Large intestine (tissue), 3 donors: ENCODE results near the gene SULF2. TPM values are rescaled to one million over a fixed set of nuclear protein-coding genes. Genes with fewer than 3 reads are reported as not detected.

Source experiments
- DNase-seq, 2 donors: peaks; one replicate each; pipeline versions ENCODE4 v3.0.0 to v3.0.0-alpha.2; 2013
- H3K27ac ChIP-seq: one replicate; pipeline ENCODE4 v1.5.1; 2013; ENCODE audit warnings: low read length
- H3K27me3 ChIP-seq: 2 replicates; pipeline ENCODE4 v1.6.1; 2013; ENCODE audit warnings: low read length; ENCODE audit not compliant: control insufficient read depth, insufficient read depth
- H3K36me3 ChIP-seq: 2 replicates; pipeline ENCODE4 v1.6.1; 2013; ENCODE audit warnings: low read length; ENCODE audit not compliant: control insufficient read depth, insufficient read depth
- H3K4me1 ChIP-seq: one replicate; pipeline ENCODE4 v1.6.1; 2013; ENCODE audit warnings: low read length; ENCODE audit not compliant: control insufficient read depth, insufficient read depth
- H3K4me3 ChIP-seq: one replicate; pipeline ENCODE4 v1.5.1; 2013; ENCODE audit warnings: low read length
- H3K9me3 ChIP-seq: one replicate; pipeline ENCODE4 v1.6.1; 2013; ENCODE audit warnings: mild to moderate bottlenecking, low read depth, low read length, moderate library complexity; ENCODE audit not compliant: control insufficient read depth
- WGBS: methylation state at CpG from one replicate; pipeline ENCODE4 v1.1.5; 2013; ENCODE audit warnings: low lambda C conversion rate; ENCODE audit not compliant: insufficient coverage; 5-methylcytosine and 5-hydroxymethylcytosine counted together
- polyA plus RNA-seq: library from polyadenylated mRNA; unstranded; fragments of 120-200 nt; gene quantifications from one replicate; pipeline ENCODE4 v1.2.1, GENCODE V29; 2013

SULF2 gene
- polyA plus RNA-seq, 1 donor, result 51.7 TPM

DNA sequence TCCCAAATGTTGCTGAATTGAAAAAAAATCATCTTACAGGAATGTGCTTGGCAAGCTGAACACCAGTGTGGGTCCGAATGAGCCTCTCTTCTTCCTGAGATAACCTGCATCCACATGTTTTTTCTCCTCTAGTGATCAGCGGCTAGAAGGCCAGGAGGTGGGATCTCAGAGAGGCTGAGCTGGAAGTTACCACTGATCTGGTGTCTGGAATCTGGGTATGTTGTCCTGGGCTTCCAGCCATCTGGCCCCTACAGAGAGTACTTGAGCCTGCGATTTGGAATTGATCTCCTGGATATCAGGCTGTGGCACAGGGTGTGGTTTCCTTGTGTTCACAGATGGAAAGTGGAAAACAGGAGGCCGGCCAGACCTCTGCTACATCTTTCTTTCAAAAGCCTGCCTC lies 35.9 kb downstream of the SULF2 start:
- no peaks in the 10 kb centered on the region for H3K4me1 ChIP-seq
- DNase-seq, result no peak
- no peaks in the 10 kb centered on the region for H3K9me3 ChIP-seq
- no peak overlapping the region for H3K4me3 ChIP-seq
- WGBS, result no CpG with 5 or more reads among the region's 4 CpGs
- no peak overlapping the region for H3K27ac ChIP-seq
- no peaks in the 10 kb centered on the region for H3K27me3 ChIP-seq
- no peaks in the 10 kb centered on the region for H3K36me3 ChIP-seq

DNA sequence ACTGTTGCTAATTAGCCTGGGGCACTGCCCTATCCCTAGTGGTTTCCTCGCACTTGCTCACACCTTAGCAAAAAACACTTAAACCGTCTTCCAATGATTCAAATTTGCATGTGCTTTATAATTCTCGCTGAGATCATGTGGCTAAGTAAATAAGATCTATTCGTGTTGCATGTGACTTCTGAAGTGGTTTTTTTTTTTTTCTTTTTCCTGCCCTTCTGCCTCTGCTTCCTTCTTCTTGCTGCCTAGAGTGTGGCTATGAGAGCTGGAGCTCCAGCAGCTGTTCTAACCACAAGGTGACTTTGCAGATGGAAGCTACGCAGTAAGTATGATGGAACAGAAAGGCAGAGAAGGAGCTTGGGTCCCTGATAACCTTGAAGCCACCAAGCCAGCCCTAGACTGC lies 36.5 kb downstream of the SULF2 start:
- H3K4me1 ChIP-seq, result no peaks in the 10 kb centered on the region
- H3K4me3 ChIP-seq, result no peak overlapping the region
- no peak for DNase-seq
- H3K36me3 ChIP-seq, result no peaks in the 10 kb centered on the region
- H3K27ac ChIP-seq, result no peak overlapping the region
- no peaks in the 10 kb centered on the region for H3K27me3 ChIP-seq
- no CpG with 5 or more reads among the region's 5 CpGs for WGBS
- no peaks in the 10 kb centered on the region for H3K9me3 ChIP-seq

DNA sequence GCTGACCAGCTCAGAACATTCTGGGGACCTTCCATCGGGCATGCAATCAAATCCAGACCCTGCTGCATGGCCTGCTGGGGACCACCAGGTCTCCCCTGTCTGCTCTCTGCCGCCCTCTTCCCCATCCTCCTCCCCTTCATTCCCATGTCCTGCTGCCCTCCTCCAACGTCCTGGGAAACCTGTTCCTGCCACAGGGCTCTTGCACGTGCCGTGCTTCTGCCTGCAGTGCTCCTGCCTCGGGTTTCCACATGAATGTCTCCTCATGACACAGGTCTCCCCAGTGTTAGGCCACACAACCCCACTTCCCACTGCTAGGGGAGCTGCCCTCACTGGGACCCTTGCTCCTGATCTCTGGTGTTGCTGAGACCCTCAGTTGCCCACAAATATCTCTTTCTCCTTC lies 37.2 kb downstream of the SULF2 start:
- no peaks in the 10 kb centered on the region for H3K4me1 ChIP-seq
- no peak for DNase-seq
- H3K36me3 ChIP-seq, result no peaks in the 10 kb centered on the region
- no peaks in the 10 kb centered on the region for H3K27me3 ChIP-seq
- H3K4me3 ChIP-seq, result no peak overlapping the region
- H3K9me3 ChIP-seq, result no peaks in the 10 kb centered on the region
- WGBS, result no CpG with 5 or more reads among the region's 6 CpGs
- no peak overlapping the region for H3K27ac ChIP-seq

DNA sequence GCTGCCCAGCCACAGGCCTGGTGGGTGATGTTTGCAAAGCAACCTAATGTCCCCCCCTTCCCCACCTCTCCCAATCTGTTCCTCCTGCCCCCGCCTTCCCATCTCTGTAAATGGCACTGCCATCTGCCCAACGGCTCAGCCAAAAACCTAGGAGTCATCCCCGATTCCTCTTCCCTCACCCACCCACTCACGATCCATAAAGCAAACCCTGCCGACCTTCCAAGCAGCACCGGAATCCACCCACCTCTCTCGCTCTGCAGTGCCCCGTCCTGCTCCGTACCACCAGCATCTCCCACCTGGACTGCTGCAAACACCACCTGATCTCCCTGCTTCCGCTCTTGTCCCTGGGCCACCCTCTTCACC lies 37.6 kb downstream of the SULF2 start:
- no peak overlapping the region for H3K27ac ChIP-seq
- no peak for DNase-seq
- H3K27me3 ChIP-seq, result no peaks in the 10 kb centered on the region
- H3K9me3 ChIP-seq, result no peaks in the 10 kb centered on the region
- H3K36me3 ChIP-seq, result no peaks in the 10 kb centered on the region
- H3K4me3 ChIP-seq, result no peak overlapping the region
- no CpG with 5 or more reads among the region's 10 CpGs for WGBS
- H3K4me1 ChIP-seq, result no peaks in the 10 kb centered on the region

DNA sequence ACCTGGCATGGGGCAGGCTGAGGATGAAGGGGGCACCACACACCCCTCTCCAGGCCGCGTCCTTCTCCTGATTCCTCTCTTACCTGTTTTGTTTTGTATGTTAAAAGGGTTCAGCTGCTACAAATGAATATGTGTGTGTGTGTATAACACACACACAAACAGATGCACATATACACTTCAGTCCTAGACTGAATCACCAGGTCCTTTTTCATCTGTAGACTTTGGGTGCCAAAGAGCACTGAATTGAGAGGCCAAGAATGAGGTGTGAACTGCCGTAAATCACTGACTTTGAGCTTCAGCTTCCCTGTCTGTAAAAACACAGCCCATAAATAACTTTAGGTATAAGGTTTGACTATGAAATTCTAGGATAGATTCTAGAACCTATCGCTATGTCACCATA lies 40.5 kb downstream of the SULF2 start:
- Histone ChIP-seq H3K9me3 (no peaks in the 10 kb centered on the region), H3K4me1 (no peaks in the 10 kb centered on the region), H3K4me3 (no peak overlapping the region), H3K27me3 (no peaks in the 10 kb centered on the region), H3K27ac (no peak overlapping the region), H3K36me3 (no peaks in the 10 kb centered on the region)
- no CpG with 5 or more reads among the region's 4 CpGs for WGBS
- peak in 1 of 2 donors; percentile 36 for DNase-seq

DNA sequence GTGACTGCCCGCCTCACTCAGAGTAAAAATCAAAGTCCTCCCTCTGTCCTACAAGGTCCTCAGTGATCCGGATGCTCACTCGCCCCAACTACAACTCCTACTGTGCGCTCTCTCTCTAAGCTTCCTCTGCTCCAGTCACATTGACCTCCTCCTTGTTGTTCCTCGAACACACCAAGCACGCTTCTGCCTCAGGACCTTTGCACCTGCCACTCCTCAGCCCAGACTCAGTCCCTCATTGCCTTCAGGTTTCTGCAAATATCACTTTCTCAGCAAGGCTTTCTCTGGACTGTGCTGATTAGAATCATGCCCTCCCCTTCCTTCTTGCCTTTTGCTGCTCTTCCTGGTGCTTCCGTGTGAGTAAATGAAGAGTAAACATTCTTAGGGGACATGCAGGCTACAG lies 41.6 kb downstream of the SULF2 start:
- H3K27me3 ChIP-seq, result no peaks in the 10 kb centered on the region
- DNase-seq, result no peak
- no peaks in the 10 kb centered on the region for H3K4me1 ChIP-seq
- H3K36me3 ChIP-seq, result no peaks in the 10 kb centered on the region
- no peak overlapping the region for H3K4me3 ChIP-seq
- no peaks in the 10 kb centered on the region for H3K9me3 ChIP-seq
- WGBS, result no CpG with 5 or more reads among the region's 7 CpGs
- H3K27ac ChIP-seq, result no peak overlapping the region

DNA sequence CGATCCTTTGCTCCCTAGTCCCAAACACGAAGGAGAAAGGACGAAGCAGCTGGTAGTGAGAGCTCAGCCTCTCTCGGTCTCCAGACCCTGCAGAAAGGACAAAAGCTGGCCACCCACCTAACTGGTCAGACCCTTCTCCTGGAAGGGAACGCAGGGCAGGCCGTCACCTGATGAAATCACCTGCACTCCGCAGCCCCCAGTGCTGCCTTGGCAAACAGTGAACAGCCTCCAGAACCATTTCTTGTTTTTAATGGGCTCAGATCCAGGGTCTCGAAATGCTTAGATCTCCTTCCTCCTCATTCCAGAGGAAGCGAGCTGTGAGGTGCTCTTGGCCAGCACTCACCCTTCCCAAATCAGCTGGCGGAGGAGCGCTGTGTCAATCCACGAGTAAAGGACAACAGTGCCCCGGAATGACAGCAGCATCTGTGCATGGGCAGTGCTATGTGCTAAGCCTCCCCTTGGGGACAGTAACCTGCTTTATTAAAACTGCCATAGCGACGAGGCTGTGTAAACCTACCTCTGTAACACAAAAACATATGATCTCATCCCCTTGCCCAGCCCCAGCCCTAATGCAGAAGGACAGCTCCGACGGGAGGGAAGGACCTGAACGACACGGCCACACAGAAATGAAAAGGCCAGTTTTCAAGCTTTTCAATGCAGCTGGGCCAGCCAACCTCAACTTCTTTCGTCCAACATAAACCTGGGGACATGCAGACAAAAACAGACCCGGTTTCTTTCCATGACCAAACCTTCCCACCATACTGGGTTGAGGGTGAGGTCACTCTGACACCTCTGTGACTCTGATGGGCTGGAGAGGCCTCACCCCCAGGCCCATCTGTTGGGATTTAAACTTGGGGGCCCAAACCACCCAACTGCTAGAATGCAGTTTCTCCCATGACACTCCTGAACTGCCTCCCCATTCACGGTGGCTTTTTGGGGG lies 43.3 kb downstream of the SULF2 start:
- Histone ChIP-seq H3K9me3 (no peaks in the 10 kb centered on the region), H3K27ac (no peak overlapping the region), H3K4me3 (no peak overlapping the region), H3K27me3 (no peaks in the 10 kb centered on the region), H3K36me3 (no peaks in the 10 kb centered on the region), H3K4me1 (no peaks in the 10 kb centered on the region)
- WGBS, result no CpG with 5 or more reads among the region's 22 CpGs
- peak in 1 of 2 donors; percentile 32 for DNase-seq

DNA sequence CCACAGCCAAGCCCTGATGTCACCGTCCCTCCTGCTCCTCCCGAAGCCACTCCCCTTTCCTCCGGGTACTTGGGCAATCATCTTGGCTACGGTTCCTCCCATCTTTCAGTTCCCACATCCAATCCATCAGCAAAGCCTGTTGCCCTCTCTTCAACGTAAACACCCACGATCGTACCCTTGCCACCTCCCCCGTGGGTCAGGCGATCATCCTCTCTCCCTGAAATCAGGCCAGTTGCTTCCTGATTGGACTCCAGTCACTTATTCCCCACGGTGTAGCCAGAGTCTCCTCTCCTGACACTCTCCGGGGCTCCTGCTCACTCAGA lies 44.5 kb downstream of the SULF2 start:
- peak in 1 of 2 donors; percentile 18 for DNase-seq

DNA sequence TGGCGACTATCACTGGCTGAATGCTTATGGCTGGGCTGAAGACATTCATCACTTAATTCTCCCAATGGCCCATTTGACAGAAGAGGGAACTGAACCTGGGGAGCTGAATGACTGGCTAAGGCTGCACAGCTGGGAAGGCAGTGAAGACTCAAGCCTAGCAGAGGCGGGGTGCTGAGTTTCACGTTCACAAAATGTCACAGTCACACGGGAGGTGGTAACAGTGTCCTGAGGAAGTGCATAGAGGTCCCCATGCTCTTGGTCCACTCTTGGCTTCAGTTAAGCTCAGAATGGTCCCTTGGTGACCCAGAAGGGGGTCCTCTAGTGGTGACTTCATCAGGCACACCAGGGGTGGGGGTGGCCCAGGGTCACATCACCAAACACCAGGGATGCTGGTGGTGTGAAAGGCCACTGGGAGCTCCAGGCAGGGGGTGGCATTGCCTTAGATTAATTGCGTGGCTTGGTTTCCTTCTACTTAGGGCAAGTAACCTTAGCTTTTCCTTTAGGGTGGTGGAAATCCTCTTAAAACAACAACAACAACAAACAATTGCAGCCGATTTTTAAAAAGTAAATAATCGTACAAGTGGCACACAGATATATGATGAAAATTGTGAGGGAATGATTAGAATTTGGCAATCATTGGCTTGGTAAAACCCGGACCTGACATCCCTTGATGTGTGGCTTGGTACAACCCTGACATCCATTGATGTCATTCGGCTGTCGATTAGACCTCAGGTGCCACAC lies 45.0 kb downstream of the SULF2 start:
- Histone ChIP-seq H3K9me3 (no peaks in the 10 kb centered on the region), H3K36me3 (no peaks in the 10 kb centered on the region), H3K4me3 (no peak overlapping the region), H3K4me1 (no peaks in the 10 kb centered on the region), H3K27me3 (no peaks in the 10 kb centered on the region), H3K27ac (no peak overlapping the region)
- no CpG with 5 or more reads among the region's 10 CpGs for WGBS
- DNase-seq, result no peak

More for the DNA sequence above, 44.5 kb downstream of the SULF2 start:
- no CpG with 5 or more reads among the region's 11 CpGs for WGBS
- H3K27ac ChIP-seq, result no peak overlapping the region
- H3K4me1 ChIP-seq, result no peaks in the 10 kb centered on the region
- H3K27me3 ChIP-seq, result no peaks in the 10 kb centered on the region
- H3K9me3 ChIP-seq, result no peaks in the 10 kb centered on the region
- H3K4me3 ChIP-seq, result no peak overlapping the region
- no peaks in the 10 kb centered on the region for H3K36me3 ChIP-seq

DNA sequence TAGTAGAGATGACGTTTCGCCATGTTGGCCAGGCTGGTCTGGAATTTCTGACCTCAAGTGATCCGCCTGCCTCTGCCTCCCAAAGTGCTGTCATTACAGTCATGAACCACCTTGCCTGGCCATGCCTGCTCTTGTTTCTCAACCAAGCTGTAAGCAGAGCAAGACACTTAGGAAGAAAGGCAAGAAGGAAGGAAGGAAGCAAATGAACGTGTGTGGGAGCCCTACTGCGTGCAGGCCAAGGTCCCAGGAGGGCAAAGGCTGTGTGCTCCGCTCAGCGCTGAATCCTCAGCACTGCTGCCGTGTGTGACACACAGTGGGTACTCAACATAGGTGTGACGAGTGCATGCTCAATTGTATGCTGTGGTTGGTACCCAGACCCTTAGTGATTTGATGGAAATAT lies 47.4 kb downstream of the SULF2 start:
- WGBS, result no CpG with 5 or more reads among the region's 9 CpGs
- Histone ChIP-seq H3K9me3 (no peaks in the 10 kb centered on the region), H3K4me3 (no peak overlapping the region), H3K36me3 (no peaks in the 10 kb centered on the region), H3K4me1 (no peaks in the 10 kb centered on the region), H3K27ac (no peak overlapping the region), H3K27me3 (no peaks in the 10 kb centered on the region)
- DNase-seq, result no peak
